ENCODE measurements around the gene EXD2. TPM values are rescaled to one million over a fixed set of nuclear protein-coding genes. Genes with fewer than 3 reads are reported as not detected.

EXD2 gene
- total RNA-seq, 4 donors from 2014 or later, result 4.6 to 52.1 (median 28.3) TPM

DNA sequence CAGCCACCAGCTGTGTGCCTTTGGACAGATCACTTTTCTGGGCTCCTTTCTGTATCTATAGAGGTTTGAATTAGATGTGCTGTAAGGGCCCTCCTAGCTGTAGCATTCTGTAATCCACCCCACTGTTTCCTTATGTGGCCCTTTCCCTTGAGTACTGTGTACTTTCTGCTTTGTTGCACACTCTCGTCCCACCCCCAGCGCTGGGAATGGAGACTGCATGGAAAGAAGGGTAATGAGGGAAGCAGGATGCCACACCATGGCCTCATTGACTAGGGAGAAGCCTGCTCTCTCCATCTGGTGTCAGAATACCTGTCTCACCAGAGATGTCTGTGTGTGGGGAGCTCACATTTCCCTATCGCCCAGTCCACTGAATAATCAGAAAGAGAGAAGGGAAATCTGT, 55.0 kb downstream of the EXD2 start:
- Histone ChIP-seq H3K27me3 (no peaks in the 10 kb centered on the region), H3K4me3 (no peak overlapping the region), H3K4me1 (no peaks in the 10 kb centered on the region), H3K9me3 (no peaks in the 10 kb centered on the region), H3K36me3 (no peaks in the 10 kb centered on the region), H3K27ac (peak overlapping the region in 1 of 2 donors; percentile 19)
- intact Hi-C loops (cut with DNase I; ENCODE audit: low total_unique reads), result no loop called here
- TF ChIP-seq, protein P1, sequence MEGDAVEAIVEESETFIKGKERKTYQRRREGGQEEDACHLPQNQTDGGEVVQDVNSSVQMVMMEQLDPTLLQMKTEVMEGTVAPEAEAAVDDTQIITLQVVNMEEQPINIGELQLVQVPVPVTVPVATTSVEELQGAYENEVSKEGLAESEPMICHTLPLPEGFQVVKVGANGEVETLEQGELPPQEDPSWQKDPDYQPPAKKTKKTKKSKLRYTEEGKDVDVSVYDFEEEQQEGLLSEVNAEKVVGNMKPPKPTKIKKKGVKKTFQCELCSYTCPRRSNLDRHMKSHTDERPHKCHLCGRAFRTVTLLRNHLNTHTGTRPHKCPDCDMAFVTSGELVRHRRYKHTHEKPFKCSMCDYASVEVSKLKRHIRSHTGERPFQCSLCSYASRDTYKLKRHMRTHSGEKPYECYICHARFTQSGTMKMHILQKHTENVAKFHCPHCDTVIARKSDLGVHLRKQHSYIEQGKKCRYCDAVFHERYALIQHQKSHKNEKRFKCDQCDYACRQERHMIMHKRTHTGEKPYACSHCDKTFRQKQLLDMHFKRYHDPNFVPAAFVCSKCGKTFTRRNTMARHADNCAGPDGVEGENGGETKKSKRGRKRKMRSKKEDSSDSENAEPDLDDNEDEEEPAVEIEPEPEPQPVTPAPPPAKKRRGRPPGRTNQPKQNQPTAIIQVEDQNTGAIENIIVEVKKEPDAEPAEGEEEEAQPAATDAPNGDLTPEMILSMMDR (IDR thresholded peaks at IDR 0.05), result no peak
- no peak for TF ChIP-seq POLR2A (IDR thresholded peaks at IDR 0.05)
- no peak for DNase-seq

DNA sequence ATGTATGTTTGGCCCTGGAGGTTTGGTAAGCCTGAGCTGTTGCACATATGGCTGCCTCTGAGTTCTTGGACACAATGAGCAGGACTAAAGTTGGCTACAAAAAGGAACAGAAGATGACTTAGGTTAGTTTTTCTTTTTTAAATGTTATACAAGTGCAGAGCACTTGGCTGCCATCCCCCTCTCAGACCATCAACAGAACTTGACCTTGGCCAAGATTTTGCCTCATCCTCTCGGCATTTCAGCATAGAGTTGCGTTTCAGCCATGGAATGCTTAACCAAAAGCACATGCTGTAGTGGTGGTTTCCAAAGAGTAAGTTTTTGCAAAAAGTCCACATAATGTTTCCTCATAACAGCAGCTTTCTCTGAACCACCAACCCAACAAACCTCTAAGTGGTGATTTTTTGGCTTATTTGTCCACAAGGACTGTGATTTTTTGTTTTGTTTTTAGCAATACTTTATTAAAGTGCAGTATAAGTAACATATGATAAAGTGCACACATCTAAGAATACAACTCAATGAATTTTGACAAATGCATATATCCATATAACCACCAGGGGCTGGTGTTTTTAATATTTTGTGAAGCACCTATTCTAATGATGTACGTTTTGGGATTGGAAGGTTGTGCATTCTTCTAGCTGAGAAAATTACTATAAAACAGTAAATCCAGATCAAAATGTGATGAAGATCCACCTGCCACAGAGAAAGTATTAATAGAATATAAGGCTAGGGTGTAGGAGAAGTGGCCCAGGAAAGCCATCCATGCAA, 56.6 kb downstream of the EXD2 start:
- intact Hi-C loops (cut with DNase I; ENCODE audit: low total_unique reads), result no loop called here
- Histone ChIP-seq H3K9me3 (no peaks in the 10 kb centered on the region), H3K36me3 (no peaks in the 10 kb centered on the region), H3K27ac (peak overlapping the region; percentile 73 to 80), H3K4me1 (no peaks in the 10 kb centered on the region), H3K27me3 (no peaks in the 10 kb centered on the region), H3K4me3 (no peak overlapping the region)
- DNase-seq, result peak; percentile 75 to 87
- TF ChIP-seq, protein P1 (IDR thresholded peaks at IDR 0.05), result peak in 3 of 4 experiments; percentile 18 to 38 (median 24)
- no peak for TF ChIP-seq POLR2A (IDR thresholded peaks at IDR 0.05)

DNA sequence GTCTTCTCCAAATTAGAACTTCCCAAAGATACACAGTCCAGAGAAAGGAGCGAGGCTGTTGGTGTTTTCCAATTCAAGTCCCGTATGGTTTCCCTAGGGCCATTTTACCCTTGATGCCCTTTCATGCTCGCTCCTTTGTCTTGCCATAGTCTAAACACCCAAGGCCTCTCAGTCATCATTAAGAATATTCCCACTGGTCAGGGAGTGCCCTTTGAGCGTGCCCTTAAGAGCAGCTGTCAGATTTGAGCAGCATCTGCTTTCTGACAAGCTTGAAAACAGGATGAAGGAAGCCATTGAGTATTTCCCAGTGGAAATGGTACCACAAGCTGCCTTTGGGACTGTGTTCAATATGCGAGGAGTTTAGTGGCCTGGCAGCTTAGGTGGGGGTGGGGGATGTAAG, 58.3 kb downstream of the EXD2 start:
- DNase-seq, result no peak
- Histone ChIP-seq H3K27ac (peak overlapping the region; percentile 9 to 80), H3K27me3 (no peaks in the 10 kb centered on the region), H3K4me3 (no peak overlapping the region), H3K4me1 (no peaks in the 10 kb centered on the region), H3K36me3 (no peaks in the 10 kb centered on the region), H3K9me3 (no peaks in the 10 kb centered on the region)
- no peak for TF ChIP-seq POLR2A (IDR thresholded peaks at IDR 0.05)
- TF ChIP-seq, protein P1 (IDR thresholded peaks at IDR 0.05), result no peak
- intact Hi-C loops (cut with DNase I; ENCODE audit: low total_unique reads), result no loop called here

DNA sequence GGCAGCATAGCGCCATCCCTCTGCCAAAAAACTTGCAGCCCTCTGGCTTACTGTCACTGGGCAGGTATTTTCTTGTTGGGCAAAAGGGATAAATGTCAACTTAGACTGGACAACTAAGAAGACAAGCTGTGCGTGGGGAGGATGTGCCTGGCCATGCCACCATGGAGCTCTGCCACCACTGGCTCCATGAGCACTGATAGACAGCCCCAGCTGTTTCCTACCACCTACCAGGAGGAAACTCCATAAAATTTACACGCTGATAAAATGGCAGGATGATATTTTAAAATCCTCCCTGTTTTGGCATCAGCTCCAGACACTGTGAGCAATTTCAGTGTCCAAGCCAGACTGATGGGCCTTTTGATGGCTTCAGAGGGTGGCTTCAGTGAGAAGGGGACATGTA, 61.6 kb downstream of the EXD2 start:
- intact Hi-C loops (cut with DNase I; ENCODE audit: low total_unique reads), result no loop called here
- DNase-seq, result no peak
- Histone ChIP-seq H3K9me3 (no peaks in the 10 kb centered on the region), H3K36me3 (no peaks in the 10 kb centered on the region), H3K27me3 (no peaks in the 10 kb centered on the region), H3K27ac (no peak overlapping the region), H3K4me3 (no peak overlapping the region), H3K4me1 (no peaks in the 10 kb centered on the region)
- TF ChIP-seq, protein P1 (IDR thresholded peaks at IDR 0.05), result no peak

DNA sequence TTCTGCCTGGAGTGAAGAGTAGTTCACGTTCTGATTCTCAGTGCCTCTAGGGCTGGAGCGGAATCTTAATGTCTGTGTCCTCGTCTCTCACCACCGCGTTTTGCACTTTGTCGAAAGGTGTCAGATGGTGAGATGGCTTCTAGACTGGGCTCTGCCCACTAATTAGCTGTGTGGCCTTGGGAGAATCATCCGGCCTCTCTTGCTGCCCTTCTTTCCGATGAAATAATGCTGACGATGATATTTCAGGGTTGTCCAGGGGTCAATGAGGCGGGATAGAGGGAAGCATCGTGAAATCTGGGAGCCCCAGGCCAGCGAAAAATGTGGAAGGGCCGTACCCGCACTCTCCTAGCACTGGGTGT, 67.8 kb downstream of the EXD2 start:
- no peak for TF ChIP-seq POLR2A (IDR thresholded peaks at IDR 0.05)
- TF ChIP-seq, protein P1 (IDR thresholded peaks at IDR 0.05), result no peak
- Histone ChIP-seq H3K27ac (no peak overlapping the region), H3K4me1 (no peaks in the 10 kb centered on the region), H3K9me3 (no peaks in the 10 kb centered on the region), H3K36me3 (no peaks in the 10 kb centered on the region), H3K27me3 (peaks cover 0 to 5% of the 10 kb centered on the region in 2 donors), H3K4me3 (peak overlapping the region; percentile 39 to 41)
- DNase-seq, result no peak
- intact Hi-C loops (cut with DNase I; ENCODE audit: low total_unique reads), result no loop called here

Measured in uterus (tissue), 4 donors.